OCI-LY3 (cell line): ENCODE measurements around the gene GATAD2B.

ENCODE experiments used
- EZH2phosphoT487 ChIP-seq: fragments of 200-600 bp; shearing (Covaris generic); IDR thresholded peaks from 2 replicates; pipeline ENCODE4 v1.6.1; 2018; ENCODE audit warnings: antibody characterized with exemption, mixed run types, low read depth
- TF ChIP-seq, protein P1 (sequence below): fragments of 200-600, 300-600 bp; sonication (generic); IDR thresholded peaks from 2 replicates; pipeline ENCODE4 v1.5.1; 2014; ENCODE audit warnings: antibody characterized with exemption, low read length, low read depth

DNA sequence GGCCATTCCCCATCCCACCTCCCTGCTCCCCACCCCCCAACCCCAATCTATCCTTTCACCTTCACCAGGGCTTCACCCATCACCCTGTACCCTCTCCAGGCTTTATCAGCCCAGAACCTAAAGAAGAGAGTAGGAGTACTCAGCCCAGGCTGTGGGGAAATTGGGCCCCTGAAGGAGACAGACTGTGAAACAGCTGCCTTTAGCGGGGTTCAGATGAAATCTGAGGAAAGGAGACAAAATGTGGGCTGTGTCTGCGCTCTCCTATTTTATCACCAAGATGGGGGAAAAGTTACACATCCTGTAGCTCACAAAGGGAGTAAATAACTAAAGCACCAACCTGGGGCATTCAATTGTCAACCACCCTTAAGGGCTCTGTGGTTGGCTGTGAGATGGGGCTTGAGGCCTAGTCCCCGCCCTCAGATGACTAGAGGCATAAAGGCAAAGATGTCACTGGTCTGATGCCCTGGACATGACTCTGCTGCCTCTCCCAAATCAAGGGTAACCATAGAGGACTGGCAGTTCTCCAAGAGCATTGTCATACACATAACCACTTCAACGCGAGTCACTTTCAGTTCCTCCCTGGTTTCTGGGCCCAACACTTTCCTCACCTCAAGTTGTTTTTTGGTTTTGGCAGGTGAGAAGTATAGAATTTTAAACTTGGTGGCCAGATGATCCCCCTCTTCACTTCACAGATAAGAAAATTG is 117.6 kb downstream of the GATAD2B start:
- TF ChIP-seq, protein P1, sequence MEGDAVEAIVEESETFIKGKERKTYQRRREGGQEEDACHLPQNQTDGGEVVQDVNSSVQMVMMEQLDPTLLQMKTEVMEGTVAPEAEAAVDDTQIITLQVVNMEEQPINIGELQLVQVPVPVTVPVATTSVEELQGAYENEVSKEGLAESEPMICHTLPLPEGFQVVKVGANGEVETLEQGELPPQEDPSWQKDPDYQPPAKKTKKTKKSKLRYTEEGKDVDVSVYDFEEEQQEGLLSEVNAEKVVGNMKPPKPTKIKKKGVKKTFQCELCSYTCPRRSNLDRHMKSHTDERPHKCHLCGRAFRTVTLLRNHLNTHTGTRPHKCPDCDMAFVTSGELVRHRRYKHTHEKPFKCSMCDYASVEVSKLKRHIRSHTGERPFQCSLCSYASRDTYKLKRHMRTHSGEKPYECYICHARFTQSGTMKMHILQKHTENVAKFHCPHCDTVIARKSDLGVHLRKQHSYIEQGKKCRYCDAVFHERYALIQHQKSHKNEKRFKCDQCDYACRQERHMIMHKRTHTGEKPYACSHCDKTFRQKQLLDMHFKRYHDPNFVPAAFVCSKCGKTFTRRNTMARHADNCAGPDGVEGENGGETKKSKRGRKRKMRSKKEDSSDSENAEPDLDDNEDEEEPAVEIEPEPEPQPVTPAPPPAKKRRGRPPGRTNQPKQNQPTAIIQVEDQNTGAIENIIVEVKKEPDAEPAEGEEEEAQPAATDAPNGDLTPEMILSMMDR, result no peak
- no peak for TF ChIP-seq EZH2phosphoT487
